Putamen (tissue), 1 donor: ENCODE data around the gene PRR5.

Experiments used
- DNase-seq: peaks from one replicate; pipeline ENCODE4 v3.0.0-alpha.2; 2016; ENCODE audit warnings: low spot score

Gene PRR5

DNA sequence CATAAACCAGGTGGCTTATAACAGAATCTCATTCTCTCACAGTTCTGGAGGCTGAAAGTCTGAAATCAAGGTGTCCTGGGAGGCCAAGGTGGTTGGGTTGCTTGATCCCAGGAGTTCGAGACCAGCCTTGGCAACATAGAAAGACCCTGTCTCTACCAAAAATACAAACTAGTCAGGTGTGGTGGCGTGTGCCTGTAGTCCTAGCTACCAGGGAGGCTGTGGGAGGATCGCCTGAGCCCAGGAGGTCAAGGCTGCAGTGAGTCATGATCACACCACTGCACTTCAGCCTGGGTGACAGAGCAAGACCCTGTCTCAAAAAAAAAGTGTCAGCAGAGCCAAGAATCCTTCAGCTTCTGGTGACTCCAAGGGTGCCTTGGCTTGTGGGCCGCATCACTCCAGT is 8.9 kb upstream of the PRR5 start:
- no peak for DNase-seq

GRCh38 chr22:44693756-44694155 is 8.2 kb upstream of the PRR5 start:
- DNase-seq, result no peak

- no peak for DNase-seq
These were observed 4.4 kb upstream of the PRR5 start for GRCh38 chr22:44697423-44698141.

- DNase-seq, result no peak
These were observed 3.2 kb upstream of the PRR5 start for GRCh38 chr22:44698531-44699421.

DNA sequence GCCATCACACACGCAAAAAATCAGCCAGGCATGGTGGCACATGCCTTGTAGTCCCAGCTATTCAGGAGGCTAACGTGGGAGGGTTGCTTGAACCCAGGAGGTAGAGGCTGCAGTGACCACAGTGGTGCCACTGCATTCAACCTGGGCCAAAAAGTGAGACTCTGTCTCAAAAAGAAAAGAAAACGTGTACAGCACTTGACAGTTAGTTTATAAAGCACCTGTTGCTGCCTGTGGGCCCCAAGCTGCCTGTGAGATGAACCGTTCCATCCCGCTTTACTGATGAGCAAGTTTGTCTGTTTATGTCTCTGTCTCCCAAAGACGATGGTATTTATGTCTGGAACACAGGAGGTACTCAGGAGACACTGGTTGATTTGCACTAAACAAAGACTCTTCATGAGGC is 1.5 kb upstream of the PRR5 start:
- no peak for DNase-seq

GRCh38 chr22:44701187-44701790 is 715 bp upstream of the PRR5 start:
- DNase-seq, result no peak

DNA sequence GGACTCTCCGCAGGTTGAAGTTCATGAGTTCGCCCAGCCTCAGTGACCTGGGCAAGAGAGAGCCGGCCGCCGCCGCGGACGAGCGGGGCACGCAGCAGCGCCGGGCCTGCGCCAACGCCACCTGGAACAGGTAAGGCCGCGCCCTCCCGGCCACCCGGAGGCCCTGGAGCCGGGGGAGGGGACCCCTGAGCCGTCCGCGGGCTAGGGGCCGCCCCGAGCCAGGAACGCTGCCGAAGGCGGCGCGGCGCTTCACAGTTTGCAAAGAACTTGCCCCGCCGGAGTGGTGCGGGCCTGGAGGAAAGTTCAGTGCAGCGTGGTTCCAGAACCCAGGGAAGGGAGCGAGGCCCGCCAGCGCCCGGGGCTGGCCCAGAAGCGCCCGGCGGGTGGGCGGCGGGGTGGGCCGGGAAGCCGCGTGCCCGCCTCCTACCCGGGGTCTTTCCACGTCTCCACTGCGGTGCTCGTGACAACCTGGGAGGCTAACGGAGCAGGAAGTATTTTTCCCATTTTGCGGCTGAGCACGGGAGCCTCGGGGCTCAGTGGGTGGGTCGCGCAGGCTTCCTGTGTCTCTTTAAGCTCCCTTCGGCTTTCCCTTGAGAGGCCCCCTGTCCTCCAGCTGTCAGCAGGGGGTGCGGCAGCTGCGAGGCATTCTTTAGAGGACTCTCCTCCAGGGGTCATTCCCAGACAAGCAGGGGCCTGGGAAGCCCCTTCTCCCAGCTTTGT is 635 bp downstream of the PRR5 start:
- DNase-seq, result no peak

DNA sequence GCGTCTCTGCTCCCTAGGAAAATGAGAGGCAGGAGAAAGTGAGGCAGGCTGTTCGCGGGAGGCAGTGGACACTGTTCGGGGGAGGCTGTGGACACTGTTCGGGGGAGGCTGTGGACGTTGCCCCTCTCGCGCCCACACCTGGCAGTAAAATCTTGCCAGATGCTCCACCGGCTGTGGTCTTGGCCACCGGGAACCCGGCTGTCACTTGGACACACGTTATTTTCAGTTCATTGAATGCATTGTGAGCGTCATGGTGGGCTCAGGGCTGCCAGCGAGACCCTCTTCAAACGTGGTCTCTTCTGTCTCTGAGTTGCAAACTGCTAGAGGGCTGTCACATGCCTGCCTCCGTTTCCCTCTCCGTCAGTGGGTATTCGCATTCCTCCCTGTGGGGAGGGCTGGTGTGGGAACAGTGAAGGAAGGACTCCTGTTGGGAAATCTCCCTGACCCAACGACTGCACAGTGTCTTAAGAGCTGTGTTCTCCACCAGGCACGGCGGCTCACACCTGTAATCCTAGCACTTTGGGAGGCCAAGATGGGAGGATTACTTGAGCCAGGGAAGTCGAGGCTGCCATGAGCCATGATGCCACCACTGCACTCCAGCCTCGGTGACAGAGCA is 1.4 kb downstream of the PRR5 start:
- no peak for DNase-seq

DNA sequence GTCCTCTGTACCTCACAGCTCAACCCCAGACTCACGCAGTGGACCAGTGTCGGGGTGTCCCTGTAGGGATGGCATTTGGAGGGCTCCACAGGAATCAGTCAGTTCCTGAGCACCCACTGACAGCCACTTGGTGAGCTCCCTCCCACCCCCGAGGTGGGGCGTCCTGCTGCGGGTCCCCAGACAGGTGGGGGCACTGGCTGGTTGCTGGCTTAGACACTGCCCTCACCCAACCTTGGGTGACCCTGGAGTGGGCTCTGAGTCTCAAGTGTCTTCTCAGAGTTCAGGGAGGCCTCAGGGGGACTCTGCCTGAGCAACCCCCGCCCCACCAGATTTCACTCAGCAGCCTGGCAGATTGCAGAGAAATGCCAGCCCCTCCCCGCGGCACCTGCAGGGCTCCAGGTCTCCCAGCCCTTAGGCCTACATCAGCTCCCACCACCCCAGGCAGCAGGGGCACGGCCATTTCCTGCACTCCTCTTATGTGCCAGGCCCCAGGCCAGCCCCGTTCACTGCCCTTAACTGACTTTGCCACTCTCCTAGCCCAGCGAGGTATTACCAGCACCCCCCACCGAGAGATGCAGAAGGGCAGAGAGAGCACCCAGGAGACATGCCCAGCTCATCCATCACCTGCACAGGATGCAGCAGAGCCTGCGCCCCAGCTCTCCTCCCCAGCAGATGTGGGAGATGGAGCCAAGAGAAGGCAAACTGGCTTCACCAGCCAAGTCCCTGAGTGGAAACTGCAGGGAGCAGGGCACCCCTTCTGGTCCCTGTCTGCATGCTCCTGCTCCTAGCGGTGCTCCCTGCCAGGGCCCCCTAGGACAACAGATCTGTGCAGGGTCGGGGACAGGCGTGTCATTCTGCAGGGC is 2.4 kb downstream of the PRR5 start:
- DNase-seq, result no peak

GRCh38 chr22:44705022-44705297 is 3.0 kb downstream of the PRR5 start:
- DNase-seq, result no peak

- no peak for DNase-seq
These were observed 4.5 kb downstream of the PRR5 start for GRCh38 chr22:44706488-44706887.

GRCh38 chr22:44707178-44707577 is 5.2 kb downstream of the PRR5 start:
- no peak for DNase-seq

GRCh38 chr22:44707752-44708151 is 5.7 kb downstream of the PRR5 start:
- no peak for DNase-seq

DNA sequence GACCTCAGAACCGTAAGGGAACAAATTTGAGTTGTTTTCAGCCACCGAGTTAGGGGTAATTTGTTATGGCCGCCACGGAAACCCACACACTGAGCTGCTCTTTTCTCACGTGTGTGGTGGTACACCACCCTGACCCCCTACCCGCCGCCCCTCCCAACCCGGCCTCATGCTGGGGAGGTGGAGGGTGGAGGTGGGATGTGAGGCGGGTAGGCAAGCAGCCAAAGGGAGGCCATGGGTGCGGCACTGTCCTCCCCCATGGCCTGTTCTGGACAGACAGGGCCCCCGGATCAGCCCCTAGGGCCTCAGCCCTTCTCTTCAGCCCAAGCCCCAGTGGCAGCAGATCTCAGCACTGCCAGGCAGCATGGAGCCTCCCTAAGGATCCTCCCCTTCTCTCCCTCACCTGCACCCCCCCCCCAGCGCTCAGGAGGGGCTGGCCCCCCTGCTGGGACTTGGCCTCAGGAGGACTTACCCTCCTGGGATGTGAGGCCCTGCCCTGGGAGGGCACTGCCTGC is 7.9 kb downstream of the PRR5 start:
- DNase-seq, result no peak

DNA sequence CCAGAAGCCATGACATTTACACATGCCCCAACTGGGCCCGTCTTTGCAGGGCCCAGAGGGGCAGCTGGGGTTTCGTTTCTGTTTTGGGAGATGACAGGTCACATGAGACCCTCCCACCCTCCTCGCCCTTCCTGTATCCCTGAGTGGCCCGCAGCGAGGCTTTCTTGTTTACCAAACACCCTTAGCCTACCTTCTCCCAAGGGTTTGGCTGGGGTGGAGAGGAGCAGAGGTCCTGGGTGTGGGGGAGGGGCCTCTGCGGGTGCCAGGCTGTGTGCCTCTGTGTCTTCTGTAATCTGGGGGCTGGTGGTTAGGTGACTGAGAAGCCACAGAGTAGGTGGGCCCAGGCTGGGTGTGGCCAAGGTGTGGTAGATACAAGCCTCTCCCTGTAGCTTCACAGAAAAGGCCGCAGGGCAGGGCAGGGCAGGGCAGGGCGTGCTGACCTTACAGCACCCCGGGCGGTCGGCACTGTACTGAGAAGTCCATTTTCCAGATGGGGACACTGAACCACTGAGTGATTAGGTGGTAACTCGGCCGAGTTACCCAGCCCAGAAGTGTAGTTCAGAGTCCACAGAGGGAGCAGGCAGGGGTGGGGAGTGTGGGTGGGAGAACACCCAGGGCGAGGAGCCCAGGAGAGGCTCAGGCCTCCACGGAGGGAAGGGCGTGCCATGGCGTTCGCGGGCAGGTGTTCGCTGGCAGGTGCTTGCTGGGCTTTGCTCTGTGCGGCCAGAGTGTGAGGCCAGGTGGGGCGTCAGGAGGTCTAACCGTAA is 8.7 kb downstream of the PRR5 start:
- DNase-seq, result no peak

- DNase-seq, result no peak
These were observed 9.2 kb downstream of the PRR5 start for GRCh38 chr22:44711241-44711560.

- DNase-seq, result no peak
These were observed 9.9 kb downstream of the PRR5 start for GRCh38 chr22:44711690-44712555.

- no peak for DNase-seq
These were observed 11.0 kb downstream of the PRR5 start for GRCh38 chr22:44712962-44713361.

GRCh38 chr22:44714703-44715350 is 12.8 kb downstream of the PRR5 start:
- no peak for DNase-seq
